MM.1S (cell line): ENCODE data around the gene KCNC4.

Experiments
- DNase-seq: peaks from one replicate; pipeline ENCODE4 v3.0.0-alpha.2; 2015
- H2AFZ ChIP-seq: fragments of 300-600 bp; sonication (generic); 2 replicates; pipeline ENCODE4 v1.6.0; 2016; ENCODE audit warnings: antibody characterized with exemption, low read length
- H3F3A ChIP-seq: fragments of 300-600 bp; sonication (generic); 2 replicates; pipeline ENCODE4 v1.6.1; 2016; ENCODE audit warnings: mild to moderate bottlenecking, antibody characterized with exemption, low read length, moderate library complexity, mixed read lengths; ENCODE audit not compliant: insufficient read depth
- H3K27ac ChIP-seq: fragments of 300-600 bp; sonication (generic); 2 replicates; pipeline ENCODE4 v1.5.1; 2016; ENCODE audit warnings: mild to moderate bottlenecking, low read length
- H3K27me3 ChIP-seq: fragments of 300-600 bp; sonication (generic); replicated peaks from 2 replicates; pipeline ENCODE4 v1.6.0; 2016; ENCODE audit warnings: low read length; ENCODE audit not compliant: insufficient read depth
- H3K36me3 ChIP-seq: fragments of 300-600 bp; sonication (generic); replicated peaks from 2 replicates; pipeline ENCODE4 v1.6.1; 2016; ENCODE audit warnings: mild to moderate bottlenecking, low read length, mixed read lengths; ENCODE audit not compliant: insufficient read depth
- H3K4me1 ChIP-seq: fragments of 300-600 bp; sonication (generic); 2 replicates; pipeline ENCODE4 v1.6.1; 2016; ENCODE audit warnings: low read length, mixed read lengths
- H3K4me2 ChIP-seq: fragments of 300-600 bp; sonication (generic); 2 replicates; pipeline ENCODE4 v1.6.0; 2016; ENCODE audit warnings: low read depth, low read length
- H3K4me3 ChIP-seq: fragments of 300-600 bp; sonication (generic); 2 replicates; pipeline ENCODE4 v1.5.1; 2016; ENCODE audit warnings: low read length, mixed read lengths
- H3K79me2 ChIP-seq: fragments of 300-600 bp; sonication (generic); 2 replicates; pipeline ENCODE4 v1.6.1; 2016; ENCODE audit warnings: mixed run types, low read length, mixed read lengths
- H3K9ac ChIP-seq: fragments of 300-600 bp; sonication (generic); 2 replicates; pipeline ENCODE4 v1.6.1; 2016; ENCODE audit warnings: low read length, mixed read lengths
- H3K9me2 ChIP-seq: fragments of 300-600 bp; sonication (generic); replicated peaks from 2 replicates; pipeline ENCODE4 v1.6.1; 2016; ENCODE audit warnings: mild to moderate bottlenecking, low read length, mixed read lengths; ENCODE audit not compliant: insufficient read depth
- H3K9me3 ChIP-seq: fragments of 300-600 bp; sonication (generic); replicated peaks from 2 replicates; pipeline ENCODE4 v1.6.1; 2016; ENCODE audit warnings: mild to moderate bottlenecking, low read length, mixed read lengths; ENCODE audit not compliant: insufficient read depth
- H4K20me1 ChIP-seq: fragments of 300-600 bp; sonication (generic); 2 replicates; pipeline ENCODE4 v1.6.1; 2016; ENCODE audit warnings: mild to moderate bottlenecking, low read length, moderate library complexity, mixed read lengths; ENCODE audit not compliant: insufficient read depth
- CTCF ChIP-seq: fragments of 300-600 bp; sonication (generic); IDR thresholded peaks from 2 replicates; pipeline ENCODE4 v1.5.1; 2016; ENCODE audit warnings: antibody characterized with exemption, low read length, mixed read lengths
- EZH2 ChIP-seq: fragments of 300-600 bp; sonication (generic); optimal IDR thresholded peaks from 2 replicates; pipeline ENCODE3; 2017; ENCODE audit warnings: low read depth, mild to moderate bottlenecking, antibody characterized with exemption, low read length, mixed read lengths
- EZH2phosphoT487 ChIP-seq: fragments of 300-600 bp; sonication (generic); IDR thresholded peaks from 2 replicates; pipeline ENCODE4 v1.6.1; 2018; ENCODE audit warnings: antibody characterized with exemption, low read length

The KCNC4 gene

DNA sequence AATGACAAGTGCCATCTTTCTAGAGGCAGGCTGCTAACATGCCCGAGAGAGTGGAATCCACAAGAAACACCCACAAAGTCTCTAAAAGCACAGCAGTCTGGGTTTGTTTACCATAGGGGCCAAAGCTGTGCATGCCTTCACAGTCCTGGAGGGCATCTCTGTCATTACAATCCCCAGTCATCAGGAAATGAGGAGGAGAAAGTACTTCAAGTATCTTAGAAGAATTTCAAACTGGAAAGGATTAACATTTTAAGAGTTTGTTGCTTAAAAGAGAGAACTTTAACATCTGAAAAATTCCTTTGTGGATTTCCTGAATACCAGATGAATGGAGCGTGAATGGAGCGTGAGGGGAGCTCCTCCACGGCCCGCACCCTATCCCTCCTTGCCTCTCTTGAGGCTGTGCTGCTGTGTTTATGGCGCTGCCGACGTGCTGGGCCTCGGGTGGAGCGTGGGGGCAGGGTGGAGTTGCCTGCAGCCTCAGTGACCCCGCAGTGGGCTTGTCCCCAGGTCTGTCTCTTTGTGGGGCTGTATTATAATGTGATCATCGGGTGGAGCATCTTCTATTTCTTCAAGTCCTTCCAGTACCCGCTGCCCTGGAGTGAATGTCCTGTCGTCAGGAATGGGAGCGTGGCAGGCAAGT, 36.5 kb upstream of the KCNC4 start:
- H3K4me1 ChIP-seq: no peaks in the 10 kb centered on the region
- no peak overlapping the region for H3K9ac ChIP-seq
- no peak overlapping the region for H3K4me2 ChIP-seq
- no peak overlapping the region for H2AFZ ChIP-seq
- no peak for DNase-seq
- H4K20me1 ChIP-seq: no peaks in the 10 kb centered on the region
- TF ChIP-seq EZH2 (no peak), EZH2phosphoT487 (no peak), CTCF (no peak)
- H3K36me3 ChIP-seq: no peaks in the 10 kb centered on the region
- H3F3A ChIP-seq: no peaks in the 10 kb centered on the region
- no peak overlapping the region for H3K4me3 ChIP-seq
- H3K27me3 ChIP-seq: no peaks in the 10 kb centered on the region
- H3K9me2 ChIP-seq: no peaks in the 10 kb centered on the region
- H3K27ac ChIP-seq: no peak overlapping the region
- no peaks in the 10 kb centered on the region for H3K9me3 ChIP-seq
- H3K79me2 ChIP-seq: no peaks in the 10 kb centered on the region

- Histone ChIP-seq H3K27me3 (no peaks in the 10 kb centered on the region), H3F3A (no peaks in the 10 kb centered on the region), H3K9me3 (no peaks in the 10 kb centered on the region), H3K79me2 (no peaks in the 10 kb centered on the region), H3K4me1 (no peaks in the 10 kb centered on the region), H3K4me3 (no peak overlapping the region), H4K20me1 (no peaks in the 10 kb centered on the region), H3K9ac (no peak overlapping the region), H3K4me2 (no peak overlapping the region), H2AFZ (no peak overlapping the region), H3K9me2 (no peaks in the 10 kb centered on the region), H3K36me3 (no peaks in the 10 kb centered on the region), H3K27ac (no peak overlapping the region)
- TF ChIP-seq EZH2phosphoT487: no peak
- no peak for TF ChIP-seq CTCF
- TF ChIP-seq EZH2: no peak
- no peak for DNase-seq
Measured at GRCh38 chr1:110174961-110175360, 35.2 kb upstream of the KCNC4 start.

DNA sequence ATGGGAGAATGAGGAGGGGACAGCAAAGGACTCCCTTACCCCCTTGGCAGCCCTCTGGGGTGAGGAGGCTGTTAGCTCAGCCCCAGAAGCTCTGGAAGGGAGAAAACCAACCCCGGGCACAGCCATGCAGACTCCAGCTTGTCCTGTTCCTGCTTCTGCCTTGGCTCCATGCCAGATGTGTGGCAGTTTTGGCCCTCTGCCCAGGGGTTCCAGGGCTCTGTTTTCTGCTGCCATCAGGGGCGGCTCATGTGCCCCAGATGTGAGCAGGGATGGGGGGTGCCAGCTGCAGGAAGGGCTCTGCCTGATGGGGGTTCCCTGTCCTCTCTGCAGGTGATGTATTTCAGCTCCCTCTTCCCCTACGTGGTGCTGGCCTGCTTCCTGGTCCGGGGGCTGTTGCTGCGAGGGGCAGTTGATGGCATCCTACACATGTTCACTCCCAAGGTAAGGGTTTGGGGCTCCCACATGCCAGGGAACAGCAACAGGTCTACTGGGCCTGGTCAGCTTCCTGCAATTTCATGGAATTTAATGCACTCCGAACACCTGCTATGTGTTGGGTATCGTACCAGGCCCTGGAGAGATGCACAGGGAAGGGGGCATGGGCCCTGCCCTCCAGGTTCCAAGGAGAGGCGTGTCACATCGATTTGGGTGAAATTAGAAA, 33.7 kb upstream of the KCNC4 start:
- Histone ChIP-seq H3F3A (no peaks in the 10 kb centered on the region), H3K79me2 (no peaks in the 10 kb centered on the region), H3K4me2 (no peak overlapping the region), H3K4me1 (no peaks in the 10 kb centered on the region), H3K36me3 (no peaks in the 10 kb centered on the region), H3K9me3 (no peaks in the 10 kb centered on the region), H3K4me3 (no peak overlapping the region), H3K9ac (no peak overlapping the region), H3K27ac (no peak overlapping the region), H3K27me3 (no peaks in the 10 kb centered on the region), H2AFZ (no peak overlapping the region), H4K20me1 (no peaks in the 10 kb centered on the region), H3K9me2 (no peaks in the 10 kb centered on the region)
- no peak for TF ChIP-seq EZH2phosphoT487
- TF ChIP-seq EZH2: no peak
- TF ChIP-seq CTCF: no peak
- DNase-seq: no peak
